Globus pallidus (tissue), 1 donor: ENCODE measurements around the gene ERBIN.
"Not testable (repeated sequence)": the region's sequence is repeated elsewhere in the genome, so short reads cannot be mapped to it uniquely, and the experiment has no call there.

ENCODE experiments used
- DNase-seq: peaks from one replicate; pipeline ENCODE4 v3.0.0-alpha.2; 2015; ENCODE audit warnings: low spot score

ERBIN gene

GRCh38 chr5:66009277-66009676 lies 82.9 kb downstream of the ERBIN start:
- no peak for DNase-seq

GRCh38 chr5:66010476-66010875 lies 84.1 kb downstream of the ERBIN start:
- DNase-seq = no peak

- no peak for DNase-seq
These were observed 85.9 kb downstream of the ERBIN start for GRCh38 chr5:66012271-66012670.

GRCh38 chr5:66013397-66013796 lies 87.0 kb downstream of the ERBIN start:
- DNase-seq = no peak

GRCh38 chr5:66013906-66014305 lies 87.5 kb downstream of the ERBIN start:
- DNase-seq = no peak

GRCh38 chr5:66015196-66015960 lies 89.0 kb downstream of the ERBIN start:
- no peak for DNase-seq

GRCh38 chr5:66021585-66021984 lies 95.2 kb downstream of the ERBIN start:
- DNase-seq = no peak

GRCh38 chr5:66039296-66039695 lies 112.9 kb downstream of the ERBIN start:
- DNase-seq = no peak

- no peak for DNase-seq
These were observed 113.3 kb downstream of the ERBIN start for GRCh38 chr5:66039701-66040100.

- no peak for DNase-seq
These were observed 115.3 kb downstream of the ERBIN start for GRCh38 chr5:66041627-66042026.

GRCh38 chr5:66057239-66057638 lies 130.9 kb downstream of the ERBIN start:
- no peak for DNase-seq

GRCh38 chr5:66061320-66061719 lies 134.9 kb downstream of the ERBIN start:
- DNase-seq = not testable (repeated sequence)

- not testable (repeated sequence) for DNase-seq
These were observed 136.7 kb downstream of the ERBIN start for GRCh38 chr5:66063061-66063460.

- DNase-seq = no peak
These were observed 140.5 kb downstream of the ERBIN start for GRCh38 chr5:66066826-66067225.

- DNase-seq = no peak
These were observed 145.7 kb downstream of the ERBIN start for GRCh38 chr5:66072031-66072430.

- DNase-seq = no peak
These were observed 148.5 kb downstream of the ERBIN start for GRCh38 chr5:66074901-66075300.

- DNase-seq = no peak
These were observed 154.3 kb downstream of the ERBIN start for GRCh38 chr5:66080664-66081063.

GRCh38 chr5:66089384-66089783 lies 163.0 kb downstream of the ERBIN start:
- no peak for DNase-seq

GRCh38 chr5:66100851-66101250 lies 174.5 kb downstream of the ERBIN start:
- no peak for DNase-seq

GRCh38 chr5:66113160-66113559 lies 186.8 kb downstream of the ERBIN start:
- DNase-seq = no peak

GRCh38 chr5:66118304-66118703 lies 191.9 kb downstream of the ERBIN start:
- no peak for DNase-seq

- no peak for DNase-seq
These were observed 196.1 kb downstream of the ERBIN start for GRCh38 chr5:66122379-66123034.

GRCh38 chr5:66129144-66129543 lies 202.8 kb downstream of the ERBIN start:
- no peak for DNase-seq

- no peak for DNase-seq
These were observed 204.1 kb downstream of the ERBIN start for GRCh38 chr5:66130493-66130892.
